ENCODE data around the gene LZTS2.
"Not testable (repeated sequence)": the region's sequence is repeated elsewhere in the genome, so short reads cannot be mapped to it uniquely, and the experiment has no call there.

The LZTS2 gene

DNA sequence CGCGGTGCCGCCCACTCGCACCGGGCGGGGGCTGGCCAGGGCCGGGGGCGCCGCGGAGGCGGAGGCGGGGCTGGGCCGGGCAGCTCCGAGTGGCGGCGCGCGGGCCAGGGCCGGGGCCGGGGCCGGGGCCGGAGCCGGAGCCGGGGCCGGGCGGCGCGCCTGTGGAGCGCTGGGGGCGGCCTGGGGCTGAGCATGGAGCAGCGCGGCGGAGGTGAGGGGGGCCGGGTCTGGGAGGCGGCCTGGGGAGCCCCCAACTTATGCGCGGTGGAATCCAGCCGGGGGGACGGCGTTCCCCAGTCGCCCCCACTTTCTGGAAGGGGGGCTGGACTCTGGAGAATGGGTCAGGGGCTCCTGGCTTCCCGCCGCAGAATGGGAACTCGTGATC lies at the start of gene LZTS2:
Gene LZTS2, plus strand, starts transcription at position 67 of the 385 bp plus-strand sequence. CDS start 2,731 bp downstream, outside the sequence.
- no peak for DNase-seq

- no peak for DNase-seq
Observed at GRCh38 chr10:100960251-100960650, 39.4 kb upstream of the LZTS2 start.

DNA sequence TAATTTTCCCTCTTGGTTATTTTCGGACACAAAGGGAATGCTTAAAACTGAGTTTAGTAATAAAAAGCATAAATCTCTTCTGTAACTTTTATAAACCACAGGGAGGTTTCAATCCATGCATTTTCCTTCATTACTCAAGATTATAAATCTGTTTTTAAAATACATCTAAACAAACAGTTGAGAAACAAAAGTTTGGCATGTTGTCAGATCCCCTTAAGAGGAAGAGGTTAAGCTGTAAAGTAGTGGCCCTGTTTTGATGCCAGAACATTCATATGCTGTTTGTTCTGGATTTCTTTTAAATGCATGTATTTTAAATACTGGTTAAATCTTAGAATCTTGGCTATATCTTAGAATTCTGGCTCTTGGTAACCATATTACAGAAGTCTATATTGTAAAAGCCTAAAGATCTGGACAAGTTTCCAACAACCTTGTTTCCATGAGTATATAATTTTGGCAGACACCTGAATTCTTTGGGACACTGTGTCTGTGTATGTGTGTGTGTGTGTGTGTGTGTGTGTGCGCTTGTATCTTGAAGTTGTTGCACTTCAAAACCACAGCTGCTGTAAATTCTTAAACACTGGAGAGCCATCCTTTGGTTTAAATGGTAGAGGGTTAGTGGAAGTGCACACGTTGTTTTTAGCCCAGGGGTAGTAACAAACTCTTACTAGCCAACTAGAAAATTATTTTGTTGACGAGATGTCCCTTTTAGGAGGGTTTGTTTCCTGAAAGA lies 37.1 kb upstream of the LZTS2 start:
- no peak for DNase-seq

- no peak for DNase-seq
Observed at GRCh38 chr10:100963826-100964225, 35.8 kb upstream of the LZTS2 start.

DNA sequence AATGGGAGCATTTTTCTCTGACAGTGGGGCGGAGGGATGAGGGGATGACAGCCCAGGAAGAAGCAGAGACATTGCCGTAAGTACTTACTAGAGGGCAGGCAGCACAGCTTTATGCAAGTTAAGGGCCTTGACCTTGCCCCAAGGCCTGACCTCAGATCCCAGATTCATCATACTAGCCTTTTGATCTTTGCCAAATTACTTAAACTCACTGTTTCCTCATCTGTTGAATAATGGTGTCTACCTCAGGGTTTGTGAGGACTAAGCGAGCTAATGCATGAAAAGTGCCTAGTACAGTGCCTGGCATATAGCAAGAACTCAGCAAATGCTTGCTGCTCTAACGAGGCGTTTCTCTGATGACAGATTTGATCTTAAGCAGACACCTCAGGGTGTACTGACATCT lies 33.8 kb upstream of the LZTS2 start:
- no peak for DNase-seq

GRCh38 chr10:100966887-100967286 lies 32.7 kb upstream of the LZTS2 start:
- DNase-seq: no peak

- DNase-seq: no peak
Observed at GRCh38 chr10:100967332-100967731, 32.3 kb upstream of the LZTS2 start.

GRCh38 chr10:100968062-100968736 lies 31.4 kb upstream of the LZTS2 start:
- no peak for DNase-seq

- DNase-seq: no peak
Observed at GRCh38 chr10:100968863-100969186, 30.8 kb upstream of the LZTS2 start.

GRCh38 chr10:100969187-100970075 lies 30.2 kb upstream of the LZTS2 start, which contains the start of gene SEMA4G:
Gene SEMA4G (plus strand): TSS chr10:100969504. CDS start chr10:100972913, 3,409 bp downstream.
- DNase-seq: no peak

DNA sequence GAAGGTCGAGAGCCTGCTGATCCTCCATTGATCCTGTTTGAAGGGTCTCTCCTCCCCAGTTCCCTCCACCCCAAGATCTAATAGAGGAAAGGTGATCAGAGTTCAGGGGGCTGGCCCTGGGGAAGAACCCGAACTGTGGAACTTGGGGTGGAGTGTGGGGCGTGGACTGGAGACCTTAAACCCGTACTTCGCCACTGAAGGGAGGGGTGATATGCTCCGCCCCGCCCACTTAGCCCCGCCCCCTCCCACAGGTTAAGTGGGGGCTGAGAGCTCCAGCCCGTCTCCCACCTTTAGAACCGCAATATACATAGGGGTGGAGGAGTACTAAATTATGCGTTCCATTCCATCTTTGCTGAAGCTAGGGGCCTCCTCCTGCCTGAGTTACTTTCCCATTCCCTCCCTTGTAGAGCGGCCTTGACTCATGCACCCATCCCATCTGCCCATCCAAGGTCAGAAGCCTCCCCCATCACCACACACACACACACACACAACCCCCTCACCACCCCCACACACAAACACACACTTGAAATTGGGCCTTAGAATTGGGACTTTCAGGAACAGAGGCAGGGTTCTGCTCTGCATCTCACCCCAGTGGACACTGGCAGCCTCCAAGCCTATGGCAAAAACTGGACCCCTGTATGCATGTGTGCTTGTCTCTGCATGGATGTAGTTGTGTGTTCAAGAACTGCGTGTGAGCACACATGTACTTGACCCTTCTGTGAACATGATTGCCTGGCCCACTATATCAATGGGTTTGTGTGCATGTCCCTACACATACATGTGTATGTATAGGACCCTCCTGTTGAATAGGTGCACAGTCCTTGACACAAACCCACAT lies 29.3 kb upstream of the LZTS2 start:
- no peak for DNase-seq

GRCh38 chr10:100970914-100971811 lies 28.4 kb upstream of the LZTS2 start:
- no peak for DNase-seq

DNA sequence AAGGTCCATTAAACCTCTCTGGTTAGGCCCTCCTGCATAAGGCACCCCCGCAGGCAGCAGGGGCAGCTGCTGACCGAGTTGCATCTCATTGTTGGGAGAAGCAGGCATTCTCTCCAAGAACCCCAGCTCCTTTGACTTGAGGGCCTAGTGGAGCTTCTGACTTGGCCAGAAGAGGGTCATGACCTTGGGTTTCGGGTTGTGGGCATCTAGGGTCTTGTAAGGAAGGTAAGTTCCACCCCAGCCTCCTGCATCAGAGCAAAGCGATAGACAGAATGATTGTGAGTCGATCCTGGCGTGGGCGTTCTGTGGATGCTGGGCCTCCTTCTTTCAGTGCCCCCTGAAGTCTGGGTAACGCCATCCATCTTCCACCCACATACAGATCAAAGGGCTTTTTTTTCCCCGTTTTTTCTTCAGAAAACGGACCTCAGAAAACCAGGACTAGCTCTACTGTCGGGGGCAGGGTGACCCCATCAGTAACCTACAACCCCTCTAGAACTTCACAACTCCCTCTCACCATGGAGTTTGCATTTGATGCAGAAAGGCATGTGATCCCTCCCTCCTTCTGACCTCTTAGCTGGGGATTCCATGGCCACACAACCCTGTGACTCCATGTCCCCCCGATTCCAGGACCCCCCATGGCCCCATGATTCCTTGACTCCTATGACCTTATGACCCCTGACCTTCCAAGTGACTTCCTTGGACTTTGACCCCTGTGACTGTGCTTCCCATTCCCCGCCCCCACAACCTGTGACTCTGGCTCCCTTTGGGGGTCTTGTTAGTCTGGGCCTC lies 27.3 kb upstream of the LZTS2 start:
- DNase-seq: no peak

- no peak for DNase-seq
Observed at GRCh38 chr10:100972904-100973535, 26.6 kb upstream of the LZTS2 start.

DNA sequence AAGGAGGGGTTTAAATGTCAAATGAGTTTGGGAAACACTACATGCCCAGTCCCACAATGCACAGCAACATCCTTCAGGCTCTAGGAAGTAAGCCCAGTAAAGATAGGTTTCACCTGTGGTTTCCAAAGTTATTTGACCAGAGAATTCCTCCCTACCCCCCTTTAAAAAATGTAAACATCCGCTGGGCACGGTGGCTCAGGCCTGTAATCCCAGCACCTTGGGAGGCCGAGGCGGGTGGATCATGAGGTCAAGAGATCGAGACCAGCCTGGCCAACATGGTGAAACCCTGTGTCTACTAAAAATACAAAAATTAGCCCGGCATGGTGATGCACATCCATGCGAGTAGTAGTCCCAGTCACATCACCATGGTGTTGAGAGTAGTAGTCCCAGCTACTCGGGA lies 24.2 kb upstream of the LZTS2 start:
- DNase-seq: not testable (repeated sequence)

DNA sequence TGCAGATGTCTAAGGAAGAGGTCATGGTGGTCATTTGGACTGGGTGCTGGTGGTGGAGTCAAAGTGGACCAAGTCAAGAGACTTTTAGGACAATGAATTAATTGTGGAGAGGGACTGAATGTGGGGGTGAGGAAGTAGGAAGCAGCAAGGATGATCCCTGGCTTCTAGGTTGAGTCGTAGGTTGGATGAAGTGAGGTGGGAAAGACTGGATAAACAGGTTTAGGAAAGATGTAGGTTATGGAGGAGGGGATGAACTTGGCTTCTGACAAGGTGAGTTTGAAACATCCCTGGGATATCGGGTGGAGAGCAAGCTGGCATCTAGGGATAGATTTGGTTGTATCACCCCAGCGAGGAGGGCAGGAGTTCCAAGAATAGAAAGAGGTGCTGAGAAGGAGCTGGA lies 22.7 kb upstream of the LZTS2 start:
- DNase-seq: no peak

GRCh38 chr10:100977436-100977835 lies 22.2 kb upstream of the LZTS2 start:
- no peak for DNase-seq

DNA sequence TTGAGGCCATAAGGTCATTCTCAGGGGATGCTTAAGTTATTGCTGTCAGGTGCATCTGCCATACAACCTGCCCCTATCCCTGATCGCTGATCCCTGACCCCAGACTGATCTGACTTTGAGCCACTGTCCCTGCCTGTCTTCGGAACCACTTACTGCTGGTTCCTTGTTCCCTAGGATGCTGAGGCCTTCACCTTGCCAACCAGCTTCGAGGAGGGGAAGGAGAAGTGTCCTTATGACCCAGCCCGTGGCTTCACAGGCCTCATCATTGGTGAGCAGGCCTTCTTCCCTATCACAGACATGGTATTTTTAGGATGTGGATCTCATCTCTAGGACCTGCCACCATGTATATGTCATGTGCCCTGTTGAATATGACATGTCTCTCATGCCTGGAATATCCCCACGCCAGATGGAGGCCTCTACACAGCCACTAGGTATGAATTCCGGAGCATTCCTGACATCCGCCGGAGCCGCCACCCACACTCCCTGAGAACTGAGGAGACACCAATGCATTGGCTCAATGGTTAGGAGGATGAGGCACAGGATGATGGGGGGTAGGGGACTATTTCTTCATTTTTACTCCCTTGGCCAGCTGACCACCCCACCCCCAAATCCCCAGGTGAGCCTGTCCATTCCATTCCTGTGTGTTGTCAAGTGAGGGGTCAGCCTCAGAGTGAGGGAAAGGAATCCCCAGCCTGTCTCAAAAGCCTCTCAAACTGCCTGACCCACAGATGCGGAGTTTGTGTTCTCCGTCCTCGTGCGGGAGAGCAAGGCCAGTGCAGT lies 21.3 kb upstream of the LZTS2 start:
- DNase-seq: no peak

DNA sequence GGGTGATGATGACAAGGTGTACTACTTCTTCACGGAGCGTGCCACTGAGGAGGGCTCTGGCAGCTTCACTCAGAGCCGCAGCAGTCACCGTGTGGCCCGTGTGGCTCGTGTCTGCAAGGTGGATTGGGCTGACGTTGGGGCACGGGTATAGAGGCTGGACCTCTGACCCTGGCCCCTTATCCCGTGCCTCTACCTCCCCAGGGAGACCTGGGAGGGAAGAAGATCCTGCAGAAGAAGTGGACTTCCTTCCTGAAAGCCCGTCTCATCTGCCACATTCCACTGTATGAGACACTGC lies 20.8 kb upstream of the LZTS2 start:
- no peak for DNase-seq

All from HCEC 1CT (cell line).